Measurements from ENCODE around the gene TNS4. TPM values are rescaled to one million over a fixed set of nuclear protein-coding genes. Genes with fewer than 3 reads are reported as not detected.
A peak's percentile ranks its signal among the peaks of the same experiment; 100 is the strongest.

The TNS4 gene
- total RNA-seq, 1 donor from 2014 or later, result 0.78 TPM

DNA sequence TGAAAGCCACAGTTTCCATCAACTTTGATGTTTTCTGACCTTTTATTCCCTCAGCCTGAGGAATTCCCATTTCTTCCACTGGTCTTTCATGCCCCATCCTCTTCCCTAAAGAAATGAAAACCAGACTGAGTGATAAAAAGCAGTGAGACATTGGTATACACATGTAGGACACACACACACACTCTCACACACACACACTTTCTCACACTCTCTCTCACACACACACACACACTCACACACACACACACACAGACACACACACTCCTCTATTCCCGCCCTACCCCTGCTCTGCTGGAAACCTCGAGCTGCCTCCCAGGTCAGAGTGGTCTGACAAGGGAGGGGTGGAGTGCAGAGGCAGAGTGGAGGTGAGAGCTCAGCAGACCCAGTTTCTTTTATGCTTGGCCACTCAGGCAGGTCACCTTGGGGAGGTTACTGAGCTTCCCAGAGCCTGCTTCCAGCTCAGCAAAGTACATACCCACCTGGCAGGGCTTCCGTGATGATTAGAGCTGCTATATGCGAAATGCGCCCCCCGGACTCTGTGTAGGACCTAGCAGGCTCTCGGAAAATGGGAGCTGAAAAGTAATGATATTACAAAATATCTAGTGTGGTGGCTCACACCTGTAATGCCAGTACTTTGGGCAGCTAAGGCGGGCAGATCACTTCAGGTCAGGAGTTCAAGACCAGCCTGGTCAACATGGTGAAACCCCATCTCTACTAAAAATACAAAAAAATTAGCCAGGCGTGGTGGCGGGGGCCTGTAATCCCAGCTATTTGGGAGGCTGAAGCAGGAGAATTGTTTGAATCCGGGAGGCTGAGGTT lies 33.2 kb upstream of the TNS4 start:
- Histone ChIP-seq H3K4me1 (peaks cover 66% of the 10 kb centered on the region), H3K27me3 (no peaks in the 10 kb centered on the region), H3K4me3 (no peak overlapping the region), H3K27ac (peak overlapping the region; percentile 86), H3K9me3 (no peaks in the 10 kb centered on the region), H3K36me3 (no peaks in the 10 kb centered on the region)
- intact Hi-C loops (cut with DNase I), result loop anchor here (5.0 to 10.0 kb wide), 2 partner anchors 57 to 170 kb away; partner anchors contain the start of gene GJD3
- peak; percentile 51 for DNase-seq
- TF ChIP-seq, protein P1, sequence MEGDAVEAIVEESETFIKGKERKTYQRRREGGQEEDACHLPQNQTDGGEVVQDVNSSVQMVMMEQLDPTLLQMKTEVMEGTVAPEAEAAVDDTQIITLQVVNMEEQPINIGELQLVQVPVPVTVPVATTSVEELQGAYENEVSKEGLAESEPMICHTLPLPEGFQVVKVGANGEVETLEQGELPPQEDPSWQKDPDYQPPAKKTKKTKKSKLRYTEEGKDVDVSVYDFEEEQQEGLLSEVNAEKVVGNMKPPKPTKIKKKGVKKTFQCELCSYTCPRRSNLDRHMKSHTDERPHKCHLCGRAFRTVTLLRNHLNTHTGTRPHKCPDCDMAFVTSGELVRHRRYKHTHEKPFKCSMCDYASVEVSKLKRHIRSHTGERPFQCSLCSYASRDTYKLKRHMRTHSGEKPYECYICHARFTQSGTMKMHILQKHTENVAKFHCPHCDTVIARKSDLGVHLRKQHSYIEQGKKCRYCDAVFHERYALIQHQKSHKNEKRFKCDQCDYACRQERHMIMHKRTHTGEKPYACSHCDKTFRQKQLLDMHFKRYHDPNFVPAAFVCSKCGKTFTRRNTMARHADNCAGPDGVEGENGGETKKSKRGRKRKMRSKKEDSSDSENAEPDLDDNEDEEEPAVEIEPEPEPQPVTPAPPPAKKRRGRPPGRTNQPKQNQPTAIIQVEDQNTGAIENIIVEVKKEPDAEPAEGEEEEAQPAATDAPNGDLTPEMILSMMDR (IDR thresholded peaks at IDR 0.05), result no peak
- ATAC-seq, result peak; percentile 1

- DNase-seq, result peak; percentile 16
- TF ChIP-seq, protein P1 (IDR thresholded peaks at IDR 0.05), result no peak
- intact Hi-C loops (cut with DNase I), result loop anchor here (5.0 to 10.0 kb wide), 2 partner anchors 57 to 169 kb away; partner anchors contain the start of gene GJD3
- Histone ChIP-seq H3K9me3 (no peaks in the 10 kb centered on the region), H3K27me3 (no peaks in the 10 kb centered on the region), H3K27ac (peak overlapping the region; percentile 74), H3K36me3 (no peaks in the 10 kb centered on the region), H3K4me3 (no peak overlapping the region), H3K4me1 (peaks cover 62% of the 10 kb centered on the region)
- no peak for ATAC-seq
Measured at GRCh38 chr17:40533896-40534295, 32.5 kb upstream of the TNS4 start.

GRCh38 chr17:40532520-40533253 lies 31.3 kb upstream of the TNS4 start:
- intact Hi-C loops (cut with DNase I), result loop anchor here (5.0 to 10.0 kb wide), 2 partner anchors 55 to 168 kb away; partner anchors contain the start of gene GJD3
- peak overlapping the region; percentile 51 for H3K27ac ChIP-seq
- no peaks in the 10 kb centered on the region for H3K27me3 ChIP-seq
- ATAC-seq (no peak), DNase-seq (no peak)
- no peaks in the 10 kb centered on the region for H3K9me3 ChIP-seq
- no peaks in the 10 kb centered on the region for H3K36me3 ChIP-seq
- peaks cover 50% of the 10 kb centered on the region for H3K4me1 ChIP-seq
- no peak overlapping the region for H3K4me3 ChIP-seq
- TF ChIP-seq, protein P1 (IDR thresholded peaks at IDR 0.05), result no peak

GRCh38 chr17:40531051-40531991 lies 29.9 kb upstream of the TNS4 start:
- H3K27ac ChIP-seq, result no peak overlapping the region
- no peaks in the 10 kb centered on the region for H3K36me3 ChIP-seq
- TF ChIP-seq, protein P1 (IDR thresholded peaks at IDR 0.05), result no peak
- H3K4me1 ChIP-seq, result peaks cover 37% of the 10 kb centered on the region
- ATAC-seq, result no peak
- intact Hi-C loops (cut with DNase I), result loop anchor here (5.0 to 10.0 kb wide), 2 partner anchors 54 to 167 kb away; partner anchors contain the start of gene GJD3
- no peaks in the 10 kb centered on the region for H3K9me3 ChIP-seq
- no peak overlapping the region for H3K4me3 ChIP-seq
- H3K27me3 ChIP-seq, result no peaks in the 10 kb centered on the region
- peak; percentile 57 for DNase-seq

GRCh38 chr17:40530531-40530994 lies 29.1 kb upstream of the TNS4 start:
- ATAC-seq, result no peak
- TF ChIP-seq, protein P1 (IDR thresholded peaks at IDR 0.05), result no peak
- H3K4me3 ChIP-seq, result no peak overlapping the region
- H3K9me3 ChIP-seq, result no peaks in the 10 kb centered on the region
- peaks cover 29% of the 10 kb centered on the region for H3K4me1 ChIP-seq
- no peaks in the 10 kb centered on the region for H3K27me3 ChIP-seq
- peak; percentile 40 for DNase-seq
- no peak overlapping the region for H3K27ac ChIP-seq
- H3K36me3 ChIP-seq, result no peaks in the 10 kb centered on the region
- intact Hi-C loops (cut with DNase I), result loop anchor here (5.0 to 10.0 kb wide), 2 partner anchors 53 to 166 kb away; partner anchors contain the start of gene GJD3
